Activated CD8-positive, alpha-beta T cell treated with anti-CD3 and anti-CD28 coated beads for 36 hours (primary cell): ENCODE results near the gene ACBD6. TPM values are rescaled to one million over a fixed set of nuclear protein-coding genes. Genes with fewer than 3 reads are reported as not detected.

Experiments used
- ATAC-seq: fragments of 200-7000 bp; cut with Tn5 transposase; one replicate; pipeline ENCODE4 v1.10.0; 2021; ENCODE audit warnings: mild to moderate bottlenecking, moderate library complexity
- CTCF ChIA-PET: fragments of 350-600 bp; sonication (Branson Sonifier 250); formaldehyde crosslinking; loops from one replicate; lab custom pipeline; 2021; ENCODE audit warnings: antibody characterized with exemption; lab: Charles Lee
- POLR2A ChIA-PET: fragments of 350-600 bp; sonication (Branson Sonifier 250); formaldehyde crosslinking; loops from one replicate; lab custom pipeline; 2021; ENCODE audit warnings: antibody characterized with exemption; lab: Charles Lee
- DNase-seq: peaks from one replicate; pipeline ENCODE4 v3.0.0-alpha.2; 2020
- H3K27ac Mint-ChIP-seq: one replicate; pipeline ENCODE4 v1.8.0; 2021; ENCODE audit warnings: mild to moderate bottlenecking, mixed read lengths
- H3K27me3 Mint-ChIP-seq: one replicate; pipeline ENCODE4 v1.8.0; 2021; ENCODE audit warnings: mixed read lengths
- H3K36me3 Mint-ChIP-seq: one replicate; pipeline ENCODE4 v1.8.0; 2021; ENCODE audit warnings: low read depth, mixed read lengths
- H3K4me1 Mint-ChIP-seq: one replicate; pipeline ENCODE4 v1.8.0; 2021; ENCODE audit warnings: low read depth, mixed read lengths
- H3K4me3 Mint-ChIP-seq: one replicate; pipeline ENCODE4 v1.8.0; 2021; ENCODE audit warnings: mild to moderate bottlenecking, moderate library complexity, mixed read lengths
- H3K9me3 Mint-ChIP-seq: one replicate; pipeline ENCODE4 v1.8.0; 2021; ENCODE audit warnings: mixed read lengths
- intact Hi-C: fragments of 100-400 bp; cut with micrococcal nuclease; formaldehyde crosslinking; loops from one replicate; pipeline ENCODE4 v1.10.0; 2022
- total RNA-seq, 2 experiments: library from RNA; stranded (reverse); gene quantifications; one replicate each; pipeline ENCODE4 v1.2.3, GENCODE V29; 2021
- TF ChIP-seq, protein P1 (sequence below): fragments of 200-600 bp; IDR thresholded peaks from one replicate; pipeline ENCODE4 v1.8.0; 2022; ENCODE audit warnings: antibody characterized with exemption, mild to moderate bottlenecking

ACBD6 gene
- total RNA-seq, 2 experiments from 2014 or later: 41.3 to 45.0 TPM

DNA sequence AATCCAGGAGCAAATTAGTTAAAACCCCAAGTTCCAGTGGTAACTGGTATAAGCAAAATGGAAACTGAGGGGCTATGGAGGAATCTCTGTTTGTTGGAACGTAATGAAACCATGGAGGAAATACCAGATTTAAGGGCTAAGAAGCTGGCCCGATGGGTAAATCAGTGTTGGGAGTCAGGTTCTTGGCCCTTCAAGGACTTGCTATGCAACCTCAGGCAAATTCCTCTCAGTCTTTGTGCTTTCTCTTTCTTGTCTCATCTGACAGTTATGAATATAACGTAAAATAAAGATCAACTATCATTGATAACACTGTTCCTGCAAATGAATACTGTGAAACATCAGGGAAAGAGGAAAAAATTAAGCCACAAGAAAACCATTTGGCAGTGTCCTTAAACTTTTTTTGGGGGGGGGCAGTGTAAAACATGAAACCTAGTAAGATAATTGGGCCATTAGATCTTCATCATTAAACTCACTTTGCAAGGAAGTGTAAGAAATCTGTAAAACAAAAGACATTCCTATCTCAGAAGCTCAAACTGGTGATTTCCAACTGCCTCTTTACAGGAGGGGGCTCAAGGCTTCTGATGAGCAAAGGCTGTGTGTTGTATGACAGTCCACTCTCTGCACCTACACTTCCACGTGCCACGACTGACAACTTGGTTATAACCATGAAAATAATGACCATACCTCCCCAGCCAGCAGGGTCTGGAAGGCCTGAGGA is 224.7 kb downstream of the ACBD6 start:
- Mint-ChIP-seq H3K4me3 (no peak overlapping the region), H3K27ac (no peak overlapping the region), H3K36me3 (peaks cover 21% of the 10 kb centered on the region), H3K9me3 (no peaks in the 10 kb centered on the region), H3K4me1 (no peaks in the 10 kb centered on the region), H3K27me3 (no peaks in the 10 kb centered on the region)
- TF ChIP-seq, protein P1, sequence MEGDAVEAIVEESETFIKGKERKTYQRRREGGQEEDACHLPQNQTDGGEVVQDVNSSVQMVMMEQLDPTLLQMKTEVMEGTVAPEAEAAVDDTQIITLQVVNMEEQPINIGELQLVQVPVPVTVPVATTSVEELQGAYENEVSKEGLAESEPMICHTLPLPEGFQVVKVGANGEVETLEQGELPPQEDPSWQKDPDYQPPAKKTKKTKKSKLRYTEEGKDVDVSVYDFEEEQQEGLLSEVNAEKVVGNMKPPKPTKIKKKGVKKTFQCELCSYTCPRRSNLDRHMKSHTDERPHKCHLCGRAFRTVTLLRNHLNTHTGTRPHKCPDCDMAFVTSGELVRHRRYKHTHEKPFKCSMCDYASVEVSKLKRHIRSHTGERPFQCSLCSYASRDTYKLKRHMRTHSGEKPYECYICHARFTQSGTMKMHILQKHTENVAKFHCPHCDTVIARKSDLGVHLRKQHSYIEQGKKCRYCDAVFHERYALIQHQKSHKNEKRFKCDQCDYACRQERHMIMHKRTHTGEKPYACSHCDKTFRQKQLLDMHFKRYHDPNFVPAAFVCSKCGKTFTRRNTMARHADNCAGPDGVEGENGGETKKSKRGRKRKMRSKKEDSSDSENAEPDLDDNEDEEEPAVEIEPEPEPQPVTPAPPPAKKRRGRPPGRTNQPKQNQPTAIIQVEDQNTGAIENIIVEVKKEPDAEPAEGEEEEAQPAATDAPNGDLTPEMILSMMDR: no peak
- no peak for DNase-seq
- ChIA-PET POLR2A (no interaction called here), CTCF (interaction anchor here (1.0 to 1.9 kb wide), 3 partner anchors 8 to 200 kb away, joined by 3 to 7 read pairs (median 5); no protein-coding TSS in a partner anchor)
- ATAC-seq: no peak
- intact Hi-C loops: no loop called here

DNA sequence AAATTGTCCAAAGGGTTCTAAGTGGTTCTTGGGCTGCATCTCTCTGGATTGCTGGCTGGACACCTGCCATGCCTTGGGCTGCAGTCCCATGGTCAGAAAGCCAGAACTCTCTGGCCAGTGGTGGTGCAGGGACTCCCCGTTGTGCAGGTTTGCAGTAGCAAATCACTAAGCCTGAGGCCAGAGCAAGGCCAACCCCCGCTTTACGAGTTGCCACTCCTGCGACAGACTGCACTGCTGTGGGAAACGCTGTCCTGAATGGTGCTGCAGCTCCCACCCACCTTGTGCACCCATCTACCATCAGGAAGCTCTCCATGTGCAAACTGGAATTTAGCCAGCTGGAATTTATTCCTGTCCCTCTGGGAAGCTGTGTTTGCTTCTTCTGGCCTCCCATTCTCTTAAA is 226.7 kb downstream of the ACBD6 start:
- ChIA-PET CTCF (no interaction called here), POLR2A (no interaction called here)
- Mint-ChIP-seq H3K27me3 (no peaks in the 10 kb centered on the region), H3K9me3 (no peaks in the 10 kb centered on the region), H3K4me3 (no peak overlapping the region), H3K4me1 (no peaks in the 10 kb centered on the region), H3K27ac (no peak overlapping the region), H3K36me3 (peaks cover 21% of the 10 kb centered on the region)
- intact Hi-C loops: no loop called here
- TF ChIP-seq, protein P1: no peak
- no peak for DNase-seq
- no peak for ATAC-seq

DNA sequence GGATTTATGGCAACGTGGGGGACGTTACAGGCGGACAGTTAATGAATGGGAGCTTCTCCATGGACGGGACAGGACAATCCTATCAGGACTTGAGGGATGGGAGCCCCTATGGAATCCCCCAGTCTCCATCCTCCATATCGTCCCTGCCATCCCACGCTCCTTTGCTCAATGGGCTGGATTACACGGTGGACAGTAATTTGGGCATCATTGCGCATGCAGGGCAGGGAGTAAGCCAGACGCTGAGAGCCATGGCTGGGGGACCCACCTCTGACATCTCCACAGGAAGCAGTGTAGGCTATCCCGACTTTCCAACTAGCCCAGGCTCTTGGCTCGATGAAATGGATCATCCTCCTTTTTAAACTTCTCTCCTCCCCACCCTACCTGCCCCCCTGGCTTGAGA is 228.2 kb downstream of the ACBD6 start:
- CTCF ChIA-PET: interaction anchor here (1.3 kb wide), 1 partner anchor 208 kb away, joined by 4 read pairs; no protein-coding TSS in a partner anchor

DNA sequence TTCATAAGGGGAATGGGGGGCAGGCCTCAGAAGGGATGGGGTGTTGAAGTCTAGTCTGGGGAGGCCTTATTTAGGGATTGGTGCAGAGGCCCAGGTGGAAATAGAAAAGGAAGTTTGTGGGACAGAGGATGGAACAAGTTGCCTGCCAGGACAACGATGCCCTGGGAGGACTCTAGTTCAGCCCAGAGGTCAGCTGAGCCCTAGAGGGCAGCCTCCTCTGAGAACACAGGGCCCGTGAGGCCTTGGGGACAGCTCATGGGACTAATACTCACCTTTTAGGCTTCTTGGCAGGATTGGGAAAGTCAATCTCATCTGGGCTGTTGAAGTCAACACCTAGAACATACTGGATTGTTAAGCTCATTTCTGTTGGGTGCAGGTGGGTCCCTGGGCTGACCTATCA is 229.3 kb downstream of the ACBD6 start:
- TF ChIP-seq, protein P1: no peak
- no peak overlapping the region for H3K27ac Mint-ChIP-seq
- no peaks in the 10 kb centered on the region for H3K4me1 Mint-ChIP-seq
- ChIA-PET CTCF (interaction anchor here (0.7 to 1.3 kb wide), 2 partner anchors 20 to 209 kb away, joined by 3 to 4 read pairs; no protein-coding TSS in a partner anchor), POLR2A (no interaction called here)
- intact Hi-C loops: no loop called here
- DNase-seq (no peak), ATAC-seq (no peak)
- no peaks in the 10 kb centered on the region for H3K9me3 Mint-ChIP-seq
- no peak overlapping the region for H3K4me3 Mint-ChIP-seq
- H3K27me3 Mint-ChIP-seq: no peaks in the 10 kb centered on the region
- peaks cover 8% of the 10 kb centered on the region for H3K36me3 Mint-ChIP-seq

More for the DNA sequence above, 228.2 kb downstream of the ACBD6 start:
- Mint-ChIP-seq H3K27me3 (no peaks in the 10 kb centered on the region), H3K36me3 (peaks cover 13% of the 10 kb centered on the region), H3K9me3 (no peaks in the 10 kb centered on the region), H3K27ac (no peak overlapping the region), H3K4me1 (no peaks in the 10 kb centered on the region), H3K4me3 (no peak overlapping the region)
- DNase-seq: no peak
- ATAC-seq: no peak
- POLR2A ChIA-PET: no interaction called here
- intact Hi-C loops: no loop called here
- TF ChIP-seq, protein P1: no peak

DNA sequence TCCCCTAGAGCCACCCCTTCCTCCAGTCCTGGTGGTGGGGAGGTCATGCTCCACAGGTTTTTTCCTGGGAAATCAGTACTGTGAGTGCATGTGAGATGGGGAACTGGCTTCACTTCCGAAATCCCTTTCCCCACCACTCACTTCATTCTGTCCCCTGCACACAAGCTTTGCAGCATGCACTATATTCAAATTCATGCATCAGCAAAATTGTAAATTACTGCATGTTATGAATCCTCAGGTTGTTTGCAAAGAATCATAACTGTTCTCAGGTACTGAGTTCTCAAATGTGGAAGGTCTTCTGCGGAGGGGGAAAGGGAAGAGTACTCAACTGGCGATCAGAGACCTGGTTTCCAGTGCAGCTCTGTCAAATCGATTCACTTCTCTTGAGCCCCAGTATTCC is 230.0 kb downstream of the ACBD6 start:
- DNase-seq (no peak), ATAC-seq (no peak)
- no peaks in the 10 kb centered on the region for H3K27me3 Mint-ChIP-seq
- TF ChIP-seq, protein P1: no peak
- no peak overlapping the region for H3K27ac Mint-ChIP-seq
- CTCF ChIA-PET: interaction anchor here (1.2 kb wide), 1 partner anchor 458 kb away, joined by 4 read pairs; no protein-coding TSS in a partner anchor
- no peaks in the 10 kb centered on the region for H3K4me1 Mint-ChIP-seq
- POLR2A ChIA-PET: no interaction called here
- no peak overlapping the region for H3K4me3 Mint-ChIP-seq
- intact Hi-C loops: no loop called here
- no peaks in the 10 kb centered on the region for H3K9me3 Mint-ChIP-seq
- peaks cover 8% of the 10 kb centered on the region for H3K36me3 Mint-ChIP-seq
